ENCODE results near the gene HTR4. TPM values are rescaled to one million over a fixed set of nuclear protein-coding genes. Genes with fewer than 3 reads are reported as not detected.

The HTR4 gene
- polyA plus RNA-seq, 4 donors, result 0.05 to 0.11 (median 0.05) TPM; not detected in 1

DNA sequence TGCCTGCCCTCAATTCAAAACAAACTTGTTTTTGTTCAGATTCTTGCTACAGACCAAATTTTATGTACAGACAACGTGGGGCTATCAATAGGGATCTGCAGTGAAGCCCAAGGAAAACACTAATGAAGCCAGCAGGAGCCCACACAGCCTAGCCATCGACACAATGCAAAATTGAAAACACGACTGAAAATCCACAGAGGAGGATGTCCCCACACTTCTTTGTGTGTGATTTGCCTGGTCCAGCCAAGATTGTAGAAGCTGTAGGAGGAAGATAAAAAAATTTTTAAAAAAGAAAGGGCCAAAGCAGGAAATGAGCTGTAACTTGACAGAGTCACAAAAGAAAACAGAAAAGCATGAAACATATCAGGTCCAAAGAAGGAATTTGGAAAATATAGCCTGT, 34.8 kb downstream of the HTR4 start:
- DNase-seq (ENCODE audit: low read depth in 4 of 4, low spot score in 2 of 4), result no peak

DNA sequence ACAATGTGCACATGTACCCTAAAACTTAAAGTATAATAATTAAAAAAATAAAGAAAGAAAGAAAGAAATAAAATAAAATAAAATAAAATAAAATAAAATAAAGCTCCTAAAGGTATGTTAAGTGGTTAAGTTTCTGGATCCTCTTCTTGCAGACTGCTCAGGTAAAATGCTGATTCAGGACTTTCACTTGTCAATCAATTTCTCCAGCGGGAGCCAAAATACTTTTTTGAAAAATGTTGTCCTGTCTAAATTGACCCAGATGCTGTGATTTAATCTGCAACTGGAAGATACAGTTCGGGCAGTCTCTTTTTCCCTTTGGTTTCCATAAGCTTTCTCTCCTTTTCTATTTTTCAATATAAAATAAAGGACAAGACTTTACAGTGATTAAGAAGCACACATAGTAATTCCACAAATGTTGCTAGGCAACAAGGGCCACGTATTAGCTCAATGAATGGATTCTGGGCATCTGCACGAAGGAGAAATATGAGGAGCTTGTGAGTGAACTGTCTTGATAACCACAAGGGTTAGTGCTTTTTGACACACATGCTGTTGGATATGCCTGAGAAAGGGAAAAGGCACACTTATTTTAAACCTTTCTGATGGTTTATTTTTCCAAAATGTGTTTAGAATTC, 38.6 kb downstream of the HTR4 start:
- DNase-seq (ENCODE audit: low read depth in 4 of 4, low spot score in 2 of 4), result no peak

DNA sequence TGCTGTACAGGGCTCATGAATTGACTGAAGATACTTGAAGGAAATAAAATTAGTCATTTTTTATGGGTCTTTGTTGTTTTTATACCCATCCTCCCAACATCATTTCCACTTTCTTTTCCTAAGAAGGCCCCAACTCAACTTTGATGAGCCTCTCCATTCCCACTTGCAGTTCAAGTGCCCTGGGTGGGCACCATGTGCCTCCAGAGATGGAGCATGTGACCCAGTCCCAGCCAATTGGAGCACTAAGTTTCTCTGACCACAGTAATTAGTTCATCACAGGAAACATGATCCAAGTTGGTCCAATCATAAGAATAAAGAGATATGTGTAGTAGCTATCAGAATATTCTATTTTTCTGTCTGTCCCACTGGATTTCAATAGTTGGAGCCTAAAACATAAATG, 46.9 kb downstream of the HTR4 start:
- DNase-seq (ENCODE audit: low read depth in 4 of 4, low spot score in 2 of 4), result no peak

DNA sequence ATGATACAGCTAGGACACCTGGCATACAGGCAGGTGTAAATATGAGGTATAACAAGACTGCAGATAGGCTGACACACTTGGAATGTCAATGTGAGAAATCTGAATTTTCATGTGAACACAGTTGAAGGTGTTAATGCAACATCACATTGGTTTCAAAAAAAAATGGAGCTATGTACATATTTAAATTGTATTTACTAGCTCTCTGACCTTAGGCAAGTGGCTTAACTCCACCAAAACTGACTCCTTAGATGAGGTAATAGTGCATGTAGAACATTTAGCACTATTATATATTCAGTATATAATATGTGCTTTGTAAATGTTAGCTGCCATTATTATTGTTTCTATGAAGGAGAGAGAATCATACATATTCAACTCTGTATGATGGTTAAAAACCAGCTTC, 48.0 kb downstream of the HTR4 start:
- no peak for DNase-seq (ENCODE audit: low read depth in 4 of 4, low spot score in 2 of 4)

DNA sequence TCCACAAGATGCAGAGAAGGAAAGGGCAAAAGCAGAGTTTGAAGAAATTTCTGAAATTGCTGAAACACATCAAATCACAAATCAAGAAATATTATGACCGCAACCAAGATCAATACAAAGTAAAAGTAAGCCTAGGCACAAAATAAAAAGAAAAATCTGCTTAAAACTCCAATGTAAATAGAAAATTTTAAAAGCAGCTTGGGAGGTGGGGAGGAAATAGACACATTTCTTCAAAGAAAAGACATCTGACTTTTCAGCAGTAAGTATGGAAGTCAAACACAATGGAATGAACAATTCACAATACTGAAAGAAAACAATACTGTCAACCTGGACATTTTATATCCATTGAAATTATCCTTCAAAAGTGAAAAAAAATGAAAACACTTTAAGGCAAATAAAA, 55.1 kb downstream of the HTR4 start:
- DNase-seq (ENCODE audit: low read depth in 4 of 4, low spot score in 2 of 4), result no peak

DNA sequence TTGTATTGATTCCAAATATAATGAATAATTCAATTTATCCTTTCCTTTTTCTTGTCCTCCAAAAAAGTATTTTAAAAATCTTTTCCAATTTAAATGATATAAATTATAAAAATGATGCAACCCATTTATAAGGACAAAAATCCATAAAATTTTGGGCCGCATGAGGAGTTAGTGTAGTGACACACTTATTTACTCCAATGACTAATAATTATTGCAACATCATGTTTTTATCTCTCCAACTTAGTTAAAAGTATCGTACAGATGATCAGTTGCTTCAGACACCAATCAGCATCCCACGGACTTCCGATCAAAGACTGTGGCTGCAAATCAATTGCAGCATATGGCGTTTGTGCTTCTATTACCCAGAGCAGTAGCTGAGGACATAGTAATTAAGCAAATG, 58.6 kb downstream of the HTR4 start:
- DNase-seq (ENCODE audit: low read depth in 4 of 4, low spot score in 2 of 4), result no peak

DNA sequence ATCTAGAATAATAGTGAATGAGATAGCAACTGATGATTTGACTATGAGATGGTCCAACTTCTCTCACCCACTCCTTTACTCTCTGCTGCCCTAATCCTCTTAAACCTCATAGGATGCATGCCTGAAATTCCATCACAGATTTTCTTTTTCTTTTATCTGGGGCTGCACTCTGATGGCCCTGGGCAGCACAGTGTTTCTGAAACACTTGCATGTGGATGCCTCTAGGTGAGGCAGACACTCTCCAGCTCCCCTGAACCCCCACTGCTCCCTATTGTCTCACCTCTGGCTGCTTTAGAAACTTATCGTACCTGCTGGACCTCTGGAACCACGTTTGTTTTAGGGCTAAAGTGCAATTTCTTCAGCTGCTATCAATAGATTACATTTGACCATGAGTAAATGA, 67.5 kb downstream of the HTR4 start:
- DNase-seq (ENCODE audit: low read depth in 4 of 4, low spot score in 2 of 4), result no peak

DNA sequence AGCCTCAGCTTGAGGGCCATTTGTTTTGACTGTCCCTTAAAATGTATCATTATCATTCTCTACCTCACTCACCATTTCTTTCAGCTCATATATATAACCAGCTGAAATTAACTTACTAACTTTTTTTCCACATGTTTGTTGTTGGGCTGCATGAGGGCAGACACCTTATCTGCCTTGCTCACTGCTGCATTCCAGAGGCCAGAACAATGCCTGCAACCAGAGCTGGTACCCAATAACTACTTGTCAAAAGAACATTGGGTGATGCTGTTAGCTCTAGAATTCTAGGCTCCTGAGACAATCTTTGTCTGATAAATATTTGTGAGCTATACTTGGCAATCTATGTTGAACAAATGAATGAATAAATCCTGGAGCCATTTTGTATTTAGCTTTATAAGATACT, 68.3 kb downstream of the HTR4 start:
- DNase-seq (ENCODE audit: low read depth in 4 of 4, low spot score in 2 of 4), result no peak

DNA sequence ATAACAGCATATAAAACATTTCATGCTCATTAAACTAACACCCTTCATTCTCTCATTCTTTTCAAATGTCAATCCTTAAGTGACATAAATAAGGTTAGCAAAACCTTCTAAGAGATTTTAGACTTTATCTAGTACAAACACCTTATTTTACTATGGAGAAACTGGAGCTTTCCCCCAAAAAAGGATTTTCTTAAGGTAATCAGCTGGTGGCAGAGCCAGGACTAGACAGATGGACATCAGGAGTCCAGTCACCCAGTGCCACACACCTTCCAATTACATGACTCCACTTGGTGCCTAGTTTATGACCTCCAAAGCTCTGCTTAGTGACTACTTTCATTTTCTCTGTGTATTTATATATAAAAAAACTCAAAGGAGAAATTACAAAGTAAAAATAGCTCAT, 70.2 kb downstream of the HTR4 start:
- DNase-seq (ENCODE audit: low read depth in 4 of 4, low spot score in 2 of 4), result no peak

DNA sequence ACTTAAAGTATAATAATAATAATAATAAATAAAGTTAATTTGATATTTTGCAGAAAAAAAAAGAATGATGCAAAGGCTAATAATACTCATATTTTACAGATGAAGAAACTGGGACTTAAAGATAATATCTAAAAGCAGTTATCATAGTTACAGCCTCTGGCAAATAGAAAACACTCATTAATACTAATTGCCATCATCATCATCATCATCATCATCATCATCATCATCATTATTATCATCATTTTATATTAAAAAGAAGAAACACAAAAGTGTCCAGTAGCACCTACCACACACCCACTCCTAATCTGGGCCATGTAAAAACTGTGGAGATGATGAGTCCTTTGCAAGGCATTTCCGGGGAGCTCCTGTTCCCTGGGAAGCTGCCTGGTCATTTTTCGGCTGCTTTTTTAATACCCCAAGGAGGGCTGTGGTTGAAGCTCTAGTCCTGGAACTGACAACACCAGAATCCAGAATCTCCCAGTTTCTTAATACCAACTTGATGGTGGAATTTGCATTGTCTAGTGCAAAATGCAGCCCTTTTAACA, 70.8 kb downstream of the HTR4 start:
- DNase-seq (ENCODE audit: low read depth in 4 of 4, low spot score in 2 of 4), result no peak

DNA sequence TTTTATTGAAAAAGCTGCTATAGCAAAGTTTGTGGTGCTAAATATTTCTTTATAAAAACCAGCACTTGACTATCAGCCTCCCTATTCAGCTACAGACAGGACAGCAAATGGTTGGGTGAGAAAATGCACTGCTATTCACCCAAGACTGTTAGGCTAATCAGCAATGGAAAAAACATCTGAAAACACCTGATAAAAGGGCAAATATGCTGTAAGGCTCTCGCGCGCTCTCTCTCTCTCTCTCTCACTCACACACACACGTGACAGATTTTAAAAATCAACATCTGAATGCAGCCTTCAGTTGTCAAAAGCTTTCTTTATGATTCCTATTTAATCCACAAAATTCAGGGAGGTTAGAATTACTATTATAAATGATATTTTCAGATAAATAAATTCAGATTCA, 80.2 kb downstream of the HTR4 start:
- no peak for DNase-seq (ENCODE audit: low read depth in 4 of 4, low spot score in 2 of 4)

DNA sequence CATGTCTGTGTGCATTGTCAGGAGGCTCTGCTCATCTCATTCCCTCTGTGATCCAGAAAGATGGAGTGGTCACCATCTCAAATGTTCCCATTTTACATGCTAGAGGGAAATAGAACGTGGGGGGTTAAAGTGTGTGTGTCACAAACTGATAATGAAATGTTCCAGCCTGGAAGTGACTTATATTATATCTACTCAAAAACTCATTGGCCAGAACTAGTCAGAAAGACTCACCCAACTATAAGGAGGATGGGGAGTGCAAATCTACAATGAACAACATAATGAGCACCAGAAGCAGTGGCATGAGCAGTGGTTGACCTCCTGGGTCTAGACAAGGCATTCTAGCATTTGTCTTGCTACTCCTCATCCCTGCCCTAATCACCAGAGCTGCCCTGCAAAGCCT, 81.0 kb downstream of the HTR4 start:
- no peak for DNase-seq (ENCODE audit: low read depth in 4 of 4, low spot score in 2 of 4)

DNA sequence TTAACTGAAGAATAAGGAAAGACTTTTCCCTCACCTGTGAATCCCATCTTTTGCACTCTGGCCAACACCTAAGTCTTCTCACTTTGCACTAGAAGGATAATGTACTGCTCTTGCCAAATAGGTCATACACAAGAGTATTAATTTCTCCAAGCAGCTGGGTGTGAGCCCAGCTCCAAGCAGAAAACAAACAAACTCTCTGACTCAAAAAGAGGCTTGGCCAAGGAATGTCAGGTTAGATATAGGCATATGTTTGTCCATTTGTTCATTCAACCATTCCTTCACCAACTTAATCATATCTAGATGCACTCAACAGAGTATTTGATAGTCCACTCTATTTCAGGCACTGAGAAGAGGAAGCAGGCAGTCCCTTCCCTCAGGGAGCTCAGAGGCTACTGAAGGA, 84.4 kb downstream of the HTR4 start:
- no peak for DNase-seq (ENCODE audit: low read depth in 4 of 4, low spot score in 2 of 4)

DNA sequence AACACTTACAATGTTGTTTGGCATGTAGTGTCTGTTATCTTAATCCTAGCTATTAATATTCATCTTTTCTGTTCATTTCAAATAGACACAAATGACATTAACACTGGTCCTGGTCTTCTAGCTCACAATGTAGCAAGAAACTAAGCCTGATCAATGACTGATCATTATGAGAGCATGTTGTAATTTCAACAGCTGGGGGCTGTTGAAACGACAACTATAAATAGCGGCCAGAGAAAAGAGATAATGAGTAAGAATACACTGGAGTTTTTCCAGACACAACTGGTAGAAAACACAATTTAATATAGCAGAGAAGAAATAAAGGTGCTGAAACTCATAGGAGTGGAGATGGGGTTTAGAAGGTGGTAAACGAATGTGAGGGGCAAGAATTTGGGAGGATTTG, 89.2 kb downstream of the HTR4 start:
- no peak for DNase-seq (ENCODE audit: low read depth in 4 of 4, low spot score in 2 of 4)

DNA sequence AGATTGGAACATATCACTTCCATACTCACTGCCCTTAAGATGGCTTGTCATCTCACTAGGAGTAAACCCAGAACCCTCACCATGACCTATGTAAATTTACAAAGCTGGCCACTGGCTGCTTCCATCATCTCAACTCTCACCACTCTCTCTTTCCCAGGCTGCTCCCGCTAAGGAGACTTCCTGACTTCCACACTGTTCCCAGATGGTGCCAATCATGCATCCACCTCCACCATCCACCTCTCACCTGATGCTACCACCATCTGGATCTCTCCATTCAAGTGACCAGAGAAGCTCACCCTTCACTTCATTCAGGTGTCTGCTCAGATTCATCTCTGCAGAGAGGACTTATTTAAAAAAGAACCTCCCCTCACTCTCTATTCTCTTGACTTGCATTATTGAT, 91.3 kb downstream of the HTR4 start:
- no peak for DNase-seq (ENCODE audit: low read depth in 4 of 4, low spot score in 2 of 4)

DNA sequence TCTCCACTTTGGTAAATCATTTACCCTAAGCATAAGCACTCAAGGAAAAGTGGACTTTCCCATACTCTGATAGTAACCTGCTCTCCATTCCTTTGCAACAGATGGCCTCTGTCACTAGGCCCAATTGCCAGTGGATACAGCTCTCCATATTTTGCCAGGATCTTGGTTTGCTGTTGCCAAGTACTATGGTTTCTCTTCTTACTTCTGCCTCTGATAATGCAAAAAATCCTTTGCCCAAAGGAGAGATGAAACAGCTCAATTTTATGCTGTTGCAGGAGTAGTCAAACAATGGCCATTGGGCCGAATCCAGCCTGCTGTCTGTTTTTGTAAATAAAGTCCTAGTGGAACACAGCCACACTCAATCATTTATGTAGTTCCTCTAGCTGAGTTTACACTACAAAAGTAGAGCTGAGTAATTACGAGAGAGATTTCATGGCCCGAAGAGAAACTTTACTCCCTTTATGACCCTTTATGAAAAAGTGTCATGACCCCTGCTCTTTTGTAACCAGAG, 92.5 kb downstream of the HTR4 start:
- peak in 3 of 4 donors; percentile 6 to 20 (median 19) for DNase-seq (ENCODE audit: low read depth in 4 of 4, low spot score in 2 of 4)

DNA sequence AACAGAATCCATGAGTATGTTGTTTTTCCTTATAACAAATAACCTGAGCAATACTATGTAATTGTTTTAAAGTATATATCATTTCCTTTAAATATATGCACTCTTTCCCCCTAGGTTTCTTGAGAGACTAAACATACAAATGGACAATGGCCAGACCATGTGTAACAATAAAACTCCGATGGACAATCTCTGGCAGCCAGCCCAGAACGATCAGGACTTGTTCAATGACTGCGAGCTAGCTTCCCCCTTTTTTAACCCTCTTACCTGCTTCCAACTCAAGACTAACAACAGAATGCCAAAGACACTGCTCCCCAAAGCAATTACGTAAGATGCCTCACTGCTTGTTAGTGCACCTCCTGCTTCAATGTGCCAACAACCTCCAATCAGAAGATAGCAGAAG, 94.9 kb downstream of the HTR4 start:
- no peak for DNase-seq (ENCODE audit: low read depth in 4 of 4, low spot score in 2 of 4)

DNA sequence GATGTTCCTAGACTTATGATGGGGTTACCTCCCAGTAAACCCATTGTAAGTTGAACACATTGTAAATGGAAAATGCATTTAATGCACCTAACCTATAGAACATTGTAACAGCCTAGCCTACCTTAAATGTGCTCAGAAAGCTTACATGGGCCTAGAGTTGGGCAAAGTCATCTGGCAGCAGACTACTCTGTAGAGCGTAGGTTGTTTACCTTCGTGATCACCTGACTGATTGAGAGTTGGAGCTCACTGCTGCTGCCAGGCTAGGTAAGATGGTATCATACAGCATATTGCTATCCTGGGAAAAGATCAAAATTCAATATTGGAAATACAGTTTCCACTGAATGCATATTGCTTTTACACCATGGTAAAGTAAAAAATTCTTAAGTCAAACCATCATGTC, 95.4 kb downstream of the HTR4 start:
- no peak for DNase-seq (ENCODE audit: low read depth in 4 of 4, low spot score in 2 of 4)

DNA sequence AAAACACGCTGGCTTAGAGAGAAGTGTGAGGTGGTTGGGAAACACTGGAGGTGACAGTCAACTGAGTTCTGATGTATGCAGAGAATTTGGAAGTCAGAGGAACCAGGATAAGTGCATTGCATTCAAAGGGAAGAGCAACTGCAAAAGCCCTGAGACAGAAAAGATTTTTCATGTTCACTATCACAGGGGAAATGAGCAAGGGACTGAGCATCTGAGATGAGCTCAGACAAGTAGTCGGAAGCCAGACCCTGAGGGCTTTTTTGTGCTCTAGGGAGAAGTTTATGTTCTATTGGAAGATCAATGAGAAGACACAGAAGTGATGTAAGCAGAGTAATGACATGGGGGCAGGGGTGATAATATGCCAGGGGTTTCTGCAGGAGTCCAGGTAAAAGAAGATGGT, 97.5 kb downstream of the HTR4 start:
- DNase-seq (ENCODE audit: low read depth in 4 of 4, low spot score in 2 of 4), result no peak

DNA sequence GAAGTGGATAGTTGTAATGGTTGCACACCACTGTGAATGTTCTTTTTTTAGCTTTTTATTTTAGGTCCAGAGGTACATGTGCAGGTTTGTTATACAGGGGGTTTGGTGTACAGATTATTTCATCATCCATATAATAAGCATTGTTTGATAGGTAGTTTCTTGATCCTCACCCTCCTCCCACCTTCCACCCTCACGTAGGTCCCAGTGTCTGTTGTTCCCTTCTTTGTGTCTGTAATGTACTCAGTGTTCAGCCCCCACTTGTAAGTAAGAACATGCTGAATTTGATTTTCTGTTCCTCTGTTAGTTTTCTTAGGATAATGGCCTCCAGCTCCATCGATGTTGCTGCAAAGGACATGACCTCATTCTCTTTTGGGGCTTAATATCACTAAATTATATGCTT, 99.7 kb downstream of the HTR4 start:
- DNase-seq (ENCODE audit: low read depth in 4 of 4, low spot score in 2 of 4), result no peak

DNA sequence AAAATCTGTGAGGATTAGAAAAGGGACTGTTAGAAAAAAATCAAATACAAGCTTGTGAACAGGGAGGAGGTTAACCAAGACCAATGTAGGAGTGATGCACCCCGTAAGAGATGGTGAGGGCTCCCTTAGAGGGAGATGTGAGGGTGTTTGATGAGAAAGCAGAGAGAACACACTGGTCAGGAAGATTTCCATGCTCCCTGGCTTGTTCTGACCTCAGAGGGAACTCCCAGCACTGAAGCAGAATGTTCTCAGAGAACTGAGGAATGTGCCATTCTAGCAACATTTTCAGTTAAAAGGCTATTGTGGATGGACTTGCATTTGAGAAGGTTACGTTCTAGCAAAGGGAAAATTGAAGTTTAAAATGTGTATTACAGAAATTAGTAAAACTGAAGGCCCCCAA, 110.6 kb downstream of the HTR4 start:
- DNase-seq (ENCODE audit: low read depth in 4 of 4, low spot score in 2 of 4), result no peak

DNA sequence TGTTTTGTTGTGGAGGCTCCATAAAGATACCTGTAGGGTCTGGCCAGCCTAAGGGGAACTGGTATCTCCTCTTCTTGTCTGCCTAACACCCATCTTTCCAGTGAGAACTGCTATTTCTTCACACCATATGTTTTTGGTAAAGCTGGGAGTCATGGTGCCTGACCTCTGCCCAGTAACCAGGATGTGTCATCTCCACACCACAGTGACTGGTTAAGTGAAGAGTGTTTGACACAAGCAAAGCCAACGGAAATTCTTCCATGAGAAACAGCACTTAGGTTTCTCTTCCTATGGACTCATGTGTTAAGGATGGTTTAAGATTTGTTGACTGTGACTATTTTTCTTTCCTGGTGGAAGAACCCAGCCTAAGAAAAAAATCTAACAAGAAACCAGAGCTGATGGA, 111.5 kb downstream of the HTR4 start:
- no peak for DNase-seq (ENCODE audit: low read depth in 4 of 4, low spot score in 2 of 4)

All from left renal cortex interstitium (tissue), 4 donors.